ENCODE results near the gene EPB42.
A peak's percentile ranks its signal among the peaks of the same experiment; 100 is the strongest.

Gene EPB42

GRCh38 chr15:43221422-43221821 is 604 bp upstream of the EPB42 start:
- Histone ChIP-seq H3K36me3 (ENCODE audit: control insufficient read depth, insufficient read depth, low read length, severe bottlenecking) (no peaks in the 10 kb centered on the region), H3K4me3 (ENCODE audit: low read length) (no peak overlapping the region), H3K9me3 (ENCODE audit: control insufficient read depth, low read length) (no peaks in the 10 kb centered on the region), H3K9ac (ENCODE audit: low read length) (no peak overlapping the region), H3K4me1 (ENCODE audit: control insufficient read depth, insufficient read depth, low read length) (peaks cover 12% of the 10 kb centered on the region), H3K27me3 (replicated peaks; ENCODE audit: control insufficient read depth, insufficient read depth, low read length) (peaks cover 26% of the 10 kb centered on the region)
- DNase-seq (ENCODE audit: low read depth) = no peak

DNA sequence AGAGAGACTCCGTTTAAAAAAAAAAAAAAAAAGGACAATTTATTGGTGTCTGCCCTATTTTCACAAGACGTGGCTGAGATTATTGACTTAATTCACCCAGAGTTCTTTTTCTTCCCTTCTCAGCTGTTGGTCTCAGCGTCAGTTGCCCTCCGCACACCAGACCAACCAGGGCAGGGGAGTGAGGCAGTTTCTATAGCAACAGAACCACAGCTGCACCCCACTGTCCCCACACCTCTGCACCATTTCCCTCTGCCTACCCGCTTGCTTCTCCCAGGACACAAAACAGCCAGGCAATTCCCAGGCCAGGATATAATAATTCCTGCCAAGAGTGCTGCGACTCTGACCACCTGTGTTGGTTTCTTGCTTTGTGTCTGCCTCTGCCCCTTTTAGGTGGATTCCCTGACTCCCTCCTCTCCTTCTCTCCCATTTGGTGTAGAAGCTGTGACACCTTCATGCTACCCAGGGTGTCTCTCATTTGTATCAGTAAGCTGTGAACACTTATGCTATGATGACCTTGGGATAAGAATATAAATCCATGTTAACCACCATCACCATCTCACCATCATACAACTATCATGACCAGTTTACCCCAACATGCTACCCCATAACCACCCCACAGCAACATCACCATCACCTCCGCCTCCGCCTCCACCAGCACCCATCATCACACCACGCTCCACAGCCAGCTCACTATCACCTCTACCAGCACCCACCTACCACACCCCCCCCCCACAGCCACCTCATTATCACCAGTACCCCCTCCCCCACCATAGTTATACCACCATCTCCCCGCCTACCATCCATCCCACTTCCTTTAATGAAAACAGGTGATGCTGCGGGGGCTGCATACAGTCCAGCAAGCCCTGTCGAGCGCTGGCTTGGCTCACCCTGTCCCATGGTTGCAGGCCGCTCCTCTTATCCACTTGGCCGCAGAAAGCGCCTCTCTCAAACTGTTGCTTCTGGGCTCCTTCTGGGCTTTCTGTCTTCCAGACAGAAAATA is 589 bp downstream of the EPB42 start:
- H3K9ac ChIP-seq (ENCODE audit: low read length) = no peak overlapping the region
- H3K9me3 ChIP-seq (ENCODE audit: control insufficient read depth, low read length) = no peaks in the 10 kb centered on the region
- H3K27me3 ChIP-seq (replicated peaks; ENCODE audit: control insufficient read depth, insufficient read depth, low read length) = peaks cover 29% of the 10 kb centered on the region
- H3K36me3 ChIP-seq (ENCODE audit: control insufficient read depth, insufficient read depth, low read length, severe bottlenecking) = no peaks in the 10 kb centered on the region
- no peak overlapping the region for H3K4me3 ChIP-seq (ENCODE audit: low read length)
- DNase-seq (ENCODE audit: low read depth) = no peak
- peaks cover 12% of the 10 kb centered on the region for H3K4me1 ChIP-seq (ENCODE audit: control insufficient read depth, insufficient read depth, low read length)

GRCh38 chr15:43218908-43219706 is 1.7 kb downstream of the EPB42 start:
- Histone ChIP-seq H3K27me3 (replicated peaks; ENCODE audit: control insufficient read depth, insufficient read depth, low read length) (peaks cover 31% of the 10 kb centered on the region), H3K36me3 (ENCODE audit: control insufficient read depth, insufficient read depth, low read length, severe bottlenecking) (no peaks in the 10 kb centered on the region), H3K9me3 (ENCODE audit: control insufficient read depth, low read length) (no peaks in the 10 kb centered on the region), H3K4me3 (ENCODE audit: low read length) (no peak overlapping the region), H3K4me1 (ENCODE audit: control insufficient read depth, insufficient read depth, low read length) (peaks cover 12% of the 10 kb centered on the region), H3K9ac (ENCODE audit: low read length) (no peak overlapping the region)
- DNase-seq (ENCODE audit: low read depth) = peak; percentile 64

- peaks cover 51% of the 10 kb centered on the region for H3K27me3 ChIP-seq (replicated peaks; ENCODE audit: control insufficient read depth, insufficient read depth, low read length)
- H3K4me1 ChIP-seq (ENCODE audit: control insufficient read depth, insufficient read depth, low read length) = peaks cover 12% of the 10 kb centered on the region
- H3K9me3 ChIP-seq (ENCODE audit: control insufficient read depth, low read length) = no peaks in the 10 kb centered on the region
- H3K4me3 ChIP-seq (ENCODE audit: low read length) = no peak overlapping the region
- no peak overlapping the region for H3K9ac ChIP-seq (ENCODE audit: low read length)
- DNase-seq (ENCODE audit: low read depth) = no peak
- H3K36me3 ChIP-seq (ENCODE audit: control insufficient read depth, insufficient read depth, low read length, severe bottlenecking) = no peaks in the 10 kb centered on the region
Measured at GRCh38 chr15:43215961-43216360, 4.9 kb downstream of the EPB42 start.

GRCh38 chr15:43214592-43215295 is 6.1 kb downstream of the EPB42 start:
- Histone ChIP-seq H3K27me3 (replicated peaks; ENCODE audit: control insufficient read depth, insufficient read depth, low read length) (peaks cover 59% of the 10 kb centered on the region), H3K36me3 (ENCODE audit: control insufficient read depth, insufficient read depth, low read length, severe bottlenecking) (no peaks in the 10 kb centered on the region), H3K4me3 (ENCODE audit: low read length) (no peak overlapping the region), H3K9me3 (ENCODE audit: control insufficient read depth, low read length) (no peaks in the 10 kb centered on the region), H3K4me1 (ENCODE audit: control insufficient read depth, insufficient read depth, low read length) (peaks cover 7% of the 10 kb centered on the region), H3K9ac (ENCODE audit: low read length) (no peak overlapping the region)
- DNase-seq (ENCODE audit: low read depth) = no peak

- H3K36me3 ChIP-seq (ENCODE audit: control insufficient read depth, insufficient read depth, low read length, severe bottlenecking) = no peaks in the 10 kb centered on the region
- H3K27me3 ChIP-seq (replicated peaks; ENCODE audit: control insufficient read depth, insufficient read depth, low read length) = peaks cover 65% of the 10 kb centered on the region
- H3K9ac ChIP-seq (ENCODE audit: low read length) = no peak overlapping the region
- DNase-seq (ENCODE audit: low read depth) = no peak
- H3K4me1 ChIP-seq (ENCODE audit: control insufficient read depth, insufficient read depth, low read length) = peaks cover 7% of the 10 kb centered on the region
- H3K9me3 ChIP-seq (ENCODE audit: control insufficient read depth, low read length) = no peaks in the 10 kb centered on the region
- no peak overlapping the region for H3K4me3 ChIP-seq (ENCODE audit: low read length)
Measured at GRCh38 chr15:43214169-43214568, 6.6 kb downstream of the EPB42 start.

- H3K36me3 ChIP-seq (ENCODE audit: control insufficient read depth, insufficient read depth, low read length, severe bottlenecking) = no peaks in the 10 kb centered on the region
Measured at GRCh38 chr15:43213466-43213865, 7.4 kb downstream of the EPB42 start.

GRCh38 chr15:43212951-43213350 is 7.9 kb downstream of the EPB42 start:
- no peak for DNase-seq (ENCODE audit: low read depth)
- Histone ChIP-seq H3K9me3 (ENCODE audit: control insufficient read depth, low read length) (no peaks in the 10 kb centered on the region), H3K36me3 (ENCODE audit: control insufficient read depth, insufficient read depth, low read length, severe bottlenecking) (no peaks in the 10 kb centered on the region), H3K4me1 (ENCODE audit: control insufficient read depth, insufficient read depth, low read length) (no peaks in the 10 kb centered on the region), H3K27me3 (replicated peaks; ENCODE audit: control insufficient read depth, insufficient read depth, low read length) (peaks cover 69% of the 10 kb centered on the region), H3K9ac (ENCODE audit: low read length) (no peak overlapping the region), H3K4me3 (ENCODE audit: low read length) (no peak overlapping the region)

More at GRCh38 chr15:43213466-43213865, 7.4 kb downstream of the EPB42 start:
- H3K4me3 ChIP-seq (ENCODE audit: low read length) = no peak overlapping the region
- no peak overlapping the region for H3K9ac ChIP-seq (ENCODE audit: low read length)
- H3K9me3 ChIP-seq (ENCODE audit: control insufficient read depth, low read length) = no peaks in the 10 kb centered on the region
- H3K4me1 ChIP-seq (ENCODE audit: control insufficient read depth, insufficient read depth, low read length) = peaks cover under 1% of the 10 kb centered on the region
- no peak for DNase-seq (ENCODE audit: low read depth)
- peaks cover 69% of the 10 kb centered on the region for H3K27me3 ChIP-seq (replicated peaks; ENCODE audit: control insufficient read depth, insufficient read depth, low read length)

DNA sequence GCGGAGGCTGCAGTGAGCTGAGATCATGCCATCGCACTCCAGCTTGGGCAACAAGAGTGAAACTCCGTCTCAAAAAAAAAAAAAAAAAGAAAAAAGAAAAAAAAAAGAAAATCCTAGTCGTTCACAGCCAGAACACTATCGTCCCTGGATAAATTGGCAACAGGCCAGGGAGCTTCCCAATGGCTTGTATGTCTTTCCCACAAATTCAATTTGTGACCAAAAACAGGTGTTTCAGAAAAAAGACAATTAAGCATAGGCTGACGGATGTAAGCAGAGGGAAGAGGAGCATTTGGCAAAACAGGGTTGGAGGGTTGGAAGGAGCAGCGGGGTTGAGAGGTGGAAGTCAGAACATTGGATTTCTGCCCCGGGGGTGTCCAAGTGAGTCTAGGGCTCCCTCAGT is 8.5 kb downstream of the EPB42 start:
- no peaks in the 10 kb centered on the region for H3K9me3 ChIP-seq (ENCODE audit: control insufficient read depth, low read length)
- no peak overlapping the region for H3K4me3 ChIP-seq (ENCODE audit: low read length)
- DNase-seq (ENCODE audit: low read depth) = no peak
- H3K9ac ChIP-seq (ENCODE audit: low read length) = no peak overlapping the region
- H3K4me1 ChIP-seq (ENCODE audit: control insufficient read depth, insufficient read depth, low read length) = no peaks in the 10 kb centered on the region
- H3K36me3 ChIP-seq (ENCODE audit: control insufficient read depth, insufficient read depth, low read length, severe bottlenecking) = no peaks in the 10 kb centered on the region
- H3K27me3 ChIP-seq (replicated peaks; ENCODE audit: control insufficient read depth, insufficient read depth, low read length) = peaks cover 69% of the 10 kb centered on the region

GRCh38 chr15:43211224-43211735 is 9.5 kb downstream of the EPB42 start:
- H3K36me3 ChIP-seq (ENCODE audit: control insufficient read depth, insufficient read depth, low read length, severe bottlenecking) = no peaks in the 10 kb centered on the region
- DNase-seq (ENCODE audit: low read depth) = no peak
- peaks cover 67% of the 10 kb centered on the region for H3K27me3 ChIP-seq (replicated peaks; ENCODE audit: control insufficient read depth, insufficient read depth, low read length)
- H3K9me3 ChIP-seq (ENCODE audit: control insufficient read depth, low read length) = no peaks in the 10 kb centered on the region
- H3K4me3 ChIP-seq (ENCODE audit: low read length) = no peak overlapping the region
- no peaks in the 10 kb centered on the region for H3K4me1 ChIP-seq (ENCODE audit: control insufficient read depth, insufficient read depth, low read length)
- no peak overlapping the region for H3K9ac ChIP-seq (ENCODE audit: low read length)

Measured in adipocyte (in vitro differentiated cells).